ENCODE measurements around the gene CRTAC1.

- TF ChIP-seq CTCF (IDR thresholded peaks at IDR 0.05) (no peak), REST (IDR thresholded peaks at IDR 0.05; ENCODE audit: low read depth, low read length) (no peak), EP300 (IDR thresholded peaks at IDR 0.05; ENCODE audit: borderline replicate concordance in 1 of 2, low read depth in 1 of 2, low read length in 1 of 2) (no peak), MAX (IDR thresholded peaks at IDR 0.05; ENCODE audit: low read depth) (no peak), TAF1 (IDR thresholded peaks at IDR 0.05; ENCODE audit: borderline replicate concordance, low read depth, low read length) (no peak), ZBTB33 (IDR thresholded peaks at IDR 0.05; ENCODE audit: borderline replicate concordance, low read depth) (no peak), ELF1 (IDR thresholded peaks at IDR 0.05) (no peak)
These were observed 105.0 kb downstream of the CRTAC1 start for GRCh38 chr10:97925308-97925938.
